Subcutaneous abdominal adipose tissue (tissue), 5 donors: ENCODE data around the gene NPFF.
"Not testable (repeated sequence)": the region's sequence is repeated elsewhere in the genome, so short reads cannot be mapped to it uniquely, and the experiment has no call there.

Experiments used
- H3K27ac ChIP-seq: one replicate; pipeline ENCODE4 v1.7.0; 2013; ENCODE audit warnings: low read depth, mild to moderate bottlenecking, inconsistent platforms, low read length, moderate library complexity
- H3K27me3 ChIP-seq, 5 donors: one replicate each; pipeline ENCODE4 v1.7.0; 2013; ENCODE audit warnings: low read length in 5 of 5, inconsistent platforms in 1 of 5; ENCODE audit not compliant: control insufficient read depth in 5 of 5, insufficient read depth in 4 of 5
- H3K36me3 ChIP-seq, 5 donors: one replicate each; pipeline ENCODE4 v1.7.0; 2013; ENCODE audit warnings: low read length in 5 of 5; ENCODE audit not compliant: control insufficient read depth in 5 of 5, insufficient read depth in 5 of 5
- H3K4me1 ChIP-seq, 5 donors: one replicate each; pipeline ENCODE4 v1.7.0; 2013; ENCODE audit warnings: low read length in 5 of 5, mild to moderate bottlenecking in 3 of 5, moderate library complexity in 1 of 5; ENCODE audit not compliant: control insufficient read depth in 5 of 5, insufficient read depth in 5 of 5
- H3K4me3 ChIP-seq, 5 donors: one replicate each; pipeline ENCODE4 v1.7.0; 2013; ENCODE audit warnings: low read length in 5 of 5, low read depth in 1 of 5
- H3K9ac ChIP-seq, 5 donors: one replicate each; pipeline ENCODE4 v1.7.0; 2013; ENCODE audit warnings: low read length in 5 of 5, mild to moderate bottlenecking in 4 of 5, moderate library complexity in 3 of 5
- H3K9me3 ChIP-seq, 5 donors: one replicate each; pipeline ENCODE4 v1.7.0; 2013; ENCODE audit warnings: low read length in 5 of 5; ENCODE audit not compliant: control insufficient read depth in 5 of 5
- donor health status: healthy.
- donor health status: healthy.
- donor health status: healthy.
- donor health status: healthy.
- donor health status: healthy.

The NPFF gene

GRCh38 chr12:53506881-53507602, at the start of gene NPFF:
Gene NPFF (minus strand): TSS chr12:53507484. CDS start chr12:53507474, 10 bp downstream.
- Histone ChIP-seq H3K9me3 (no peaks in the 10 kb centered on the region), H3K36me3 (peaks cover 2 to 65% (median 55%) of the 10 kb centered on the region in 5 donors), H3K27ac (peak within 1 kb of the TSS; percentile 29)

GRCh38 chr12:53552361-53553327, 45.4 kb upstream of the NPFF start:
- no peaks in the 10 kb centered on the region for H3K27me3 ChIP-seq
- H3K36me3 ChIP-seq = peaks cover 9 to 31% (median 28%) of the 10 kb centered on the region in 5 donors
- H3K27ac ChIP-seq = no peak overlapping the region
- H3K9me3 ChIP-seq = no peaks in the 10 kb centered on the region
- H3K4me1 ChIP-seq = no peaks in the 10 kb centered on the region
- no peak overlapping the region for H3K4me3 ChIP-seq
- H3K9ac ChIP-seq = no peak overlapping the region

More at GRCh38 chr12:53506881-53507602, at the start of gene NPFF:
- no peak within 1 kb of the TSS for H3K4me3 ChIP-seq
- peaks cover 4 to 35% (median 31%) of the 10 kb centered on the region in 5 donors for H3K4me1 ChIP-seq
- H3K27me3 ChIP-seq = no peaks in the 10 kb centered on the region
- no peak within 1 kb of the TSS for H3K9ac ChIP-seq

- Histone ChIP-seq H3K27me3 (no peaks in the 10 kb centered on the region), H3K4me3 (no peak overlapping the region), H3K4me1 (no peaks in the 10 kb centered on the region), H3K27ac (no peak overlapping the region), H3K9ac (peak overlapping the region in 1 of 5 donors; percentile 20), H3K9me3 (no peaks in the 10 kb centered on the region), H3K36me3 (peaks cover 9 to 34% (median 31%) of the 10 kb centered on the region in 5 donors)
Measured at GRCh38 chr12:53551889-53552291, 44.6 kb upstream of the NPFF start.

GRCh38 chr12:53550595-53550994, 43.3 kb upstream of the NPFF start:
- H3K27me3 ChIP-seq = no peaks in the 10 kb centered on the region

GRCh38 chr12:53550131-53550530, 42.8 kb upstream of the NPFF start:
- not testable (repeated sequence) for H3K4me1 ChIP-seq, H3K27me3 ChIP-seq, H3K9me3 ChIP-seq, H3K4me3 ChIP-seq, H3K9ac ChIP-seq, H3K27ac ChIP-seq
- H3K36me3 ChIP-seq = peaks cover 9 to 36% (median 31%) of the 10 kb centered on the region in 5 donors

More at GRCh38 chr12:53550595-53550994, 43.3 kb upstream of the NPFF start:
- Histone ChIP-seq H3K27ac (no peak overlapping the region), H3K9me3 (no peaks in the 10 kb centered on the region), H3K9ac (no peak overlapping the region), H3K4me1 (no peaks in the 10 kb centered on the region), H3K4me3 (no peak overlapping the region), H3K36me3 (peaks cover 9 to 34% (median 31%) of the 10 kb centered on the region in 5 donors)

- H3K9ac ChIP-seq, H3K4me1 ChIP-seq, H3K27ac ChIP-seq, H3K9me3 ChIP-seq, H3K4me3 ChIP-seq, H3K27me3 ChIP-seq: not testable (repeated sequence)
- H3K36me3 ChIP-seq = peaks cover 9 to 39% (median 34%) of the 10 kb centered on the region in 5 donors
Measured at GRCh38 chr12:53548354-53548753, 41.1 kb upstream of the NPFF start.

GRCh38 chr12:53543539-53543938, 36.3 kb upstream of the NPFF start:
- no peaks in the 10 kb centered on the region for H3K27me3 ChIP-seq
- H3K9ac ChIP-seq = peak overlapping the region in 2 of 5 donors; percentile 20 to 41
- H3K4me3 ChIP-seq = no peak overlapping the region
- H3K27ac ChIP-seq = no peak overlapping the region
- peaks cover 0 to 9% (median 5%) of the 10 kb centered on the region in 5 donors for H3K4me1 ChIP-seq
- H3K9me3 ChIP-seq = no peaks in the 10 kb centered on the region
- peaks cover 19 to 53% (median 40%) of the 10 kb centered on the region in 5 donors for H3K36me3 ChIP-seq

- no peaks in the 10 kb centered on the region for H3K27me3 ChIP-seq
- no peak overlapping the region for H3K27ac ChIP-seq
- H3K9ac ChIP-seq = no peak overlapping the region
- H3K4me3 ChIP-seq = no peak overlapping the region
- peaks cover 31 to 70% (median 64%) of the 10 kb centered on the region in 5 donors for H3K36me3 ChIP-seq
- H3K4me1 ChIP-seq = peaks cover 0 to 9% (median 5%) of the 10 kb centered on the region in 5 donors
- H3K9me3 ChIP-seq = no peaks in the 10 kb centered on the region
Measured at GRCh38 chr12:53539526-53539925, 32.2 kb upstream of the NPFF start.

- H3K9ac ChIP-seq = no peak overlapping the region
- H3K27me3 ChIP-seq = no peaks in the 10 kb centered on the region
- H3K4me3 ChIP-seq = no peak overlapping the region
- no peaks in the 10 kb centered on the region for H3K9me3 ChIP-seq
- H3K27ac ChIP-seq = no peak overlapping the region
- H3K4me1 ChIP-seq = peaks cover 0 to 2% (median 0%) of the 10 kb centered on the region in 5 donors
- H3K36me3 ChIP-seq = peaks cover 36 to 81% (median 69%) of the 10 kb centered on the region in 5 donors
Measured at GRCh38 chr12:53538209-53538689, 31.0 kb upstream of the NPFF start.
